ENCODE data around the gene BCR.

- TF ChIP-seq, protein P1, sequence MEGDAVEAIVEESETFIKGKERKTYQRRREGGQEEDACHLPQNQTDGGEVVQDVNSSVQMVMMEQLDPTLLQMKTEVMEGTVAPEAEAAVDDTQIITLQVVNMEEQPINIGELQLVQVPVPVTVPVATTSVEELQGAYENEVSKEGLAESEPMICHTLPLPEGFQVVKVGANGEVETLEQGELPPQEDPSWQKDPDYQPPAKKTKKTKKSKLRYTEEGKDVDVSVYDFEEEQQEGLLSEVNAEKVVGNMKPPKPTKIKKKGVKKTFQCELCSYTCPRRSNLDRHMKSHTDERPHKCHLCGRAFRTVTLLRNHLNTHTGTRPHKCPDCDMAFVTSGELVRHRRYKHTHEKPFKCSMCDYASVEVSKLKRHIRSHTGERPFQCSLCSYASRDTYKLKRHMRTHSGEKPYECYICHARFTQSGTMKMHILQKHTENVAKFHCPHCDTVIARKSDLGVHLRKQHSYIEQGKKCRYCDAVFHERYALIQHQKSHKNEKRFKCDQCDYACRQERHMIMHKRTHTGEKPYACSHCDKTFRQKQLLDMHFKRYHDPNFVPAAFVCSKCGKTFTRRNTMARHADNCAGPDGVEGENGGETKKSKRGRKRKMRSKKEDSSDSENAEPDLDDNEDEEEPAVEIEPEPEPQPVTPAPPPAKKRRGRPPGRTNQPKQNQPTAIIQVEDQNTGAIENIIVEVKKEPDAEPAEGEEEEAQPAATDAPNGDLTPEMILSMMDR (IDR thresholded peaks at IDR 0.05), result no peak
- no peak for TF ChIP-seq EZH2 (IDR thresholded peaks at IDR 0.05; ENCODE audit: borderline replicate concordance, insufficient read depth, low read depth, low read length, poor library complexity, severe bottlenecking)
Observed at GRCh38 chr22:23281053-23281405, 100.7 kb downstream of the BCR start.

Data from B cell (primary cell).